Adrenal gland (tissue), 12 donors: ENCODE data around the gene RUNX1. TPM values are rescaled to one million over a fixed set of nuclear protein-coding genes. Genes with fewer than 3 reads are reported as not detected.

Experiments used
- DNase-seq, 7 donors: peaks; one replicate each; pipeline ENCODE4 v3.0.0-alpha.2; 2019 to 2020
- H3K27ac ChIP-seq, 5 donors: fragments of 200-600 bp; sonication (generic) in 4 of 5; 1 replicate in 3 of 5; 2 replicates in 2 of 5; pipeline versions ENCODE4 v1.5.1 to v1.8.0; 2016 to 2020; ENCODE audit warnings: mild to moderate bottlenecking in 1 of 5
- H3K27me3 ChIP-seq: fragments of 200-600 bp; 2 replicates; pipeline ENCODE4 v1.8.0; 2021
- H3K36me3 ChIP-seq, 2 donors: fragments of 200-600 bp; replicated peaks in 1 of 2; 1 replicate in 1 of 2; 2 replicates in 1 of 2; pipeline versions ENCODE4 v1.5.1 to v1.8.0; 2018 to 2022
- H3K4me1 ChIP-seq, 2 donors: fragments of 200-600 bp; replicated peaks in 1 of 2; 1 replicate in 1 of 2; 2 replicates in 1 of 2; pipeline versions ENCODE4 v1.5.1 to v1.8.0; 2018 to 2021
- H3K4me3 ChIP-seq, 4 donors: fragments of 200-600 bp; sonication (generic) in 3 of 4; one replicate each; pipeline ENCODE4 v1.5.1; 2016 to 2018
- H3K9me3 ChIP-seq, 3 donors: fragments of 200-600 bp; sonication (generic) in 1 of 3; replicated peaks in 1 of 3; 1 replicate in 2 of 3; 2 replicates in 1 of 3; pipeline versions ENCODE4 v1.5.1 to v1.8.0; 2016 to 2021
- CTCF ChIP-seq, 6 experiments: fragments of 450-650 bp in 4 of 6; fragments of 200-600 bp in 2 of 6; sonication (generic) in 1 of 6; IDR thresholded peaks; 1 replicate in 5 of 6; 2 replicates in 1 of 6; pipeline versions ENCODE4 v1.5.1 to v1.8.0; 2016 to 2021; ENCODE audit warnings: antibody characterized with exemption in 6 of 6, mild to moderate bottlenecking in 2 of 6, moderate library complexity in 1 of 6
- POLR2A ChIP-seq, 2 donors: fragments of 450-650 bp; IDR thresholded peaks; one replicate each; pipeline ENCODE4 v1.6.1; 2017; ENCODE audit warnings: antibody characterized with exemption in 2 of 2, mild to moderate bottlenecking in 2 of 2, moderate library complexity in 1 of 2
- WGBS, 4 donors: extraction: QIAGEN DNeasy Blood & Tissue Kit in 2 of 4; methylation state at CpG; one replicate each; pipeline versions ENCODE4 v1.1.5 to v1.1.7; 2013 to 2017; 5-methylcytosine and 5-hydroxymethylcytosine counted together
- intact Hi-C, 2 donors: fragments of 100-400 bp; cut with DNase I; formaldehyde crosslinking; loops; one replicate each; pipeline versions ENCODE4 v1.14.1 to v1.15.0; 2022 to 2023
- polyA plus RNA-seq, 3 donors: library from polyadenylated mRNA; stranded (reverse); fragments of 200-250 nt in 2 of 3; fragments of 350-450 nt in 1 of 3; fragmentation: Illumina TruSeq in 1 of 3; extraction: RNeasy Lipid Tissue Mini Kit (QIAGEN cat#74804) in 1 of 3; gene quantifications; one replicate each; pipeline ENCODE4 v1.2.3, GENCODE V29; 2013 to 2014
- total RNA-seq, 9 donors: library from RNA; depleted of rRNA in 4 of 9; stranded (reverse); fragments of >200 nt in 4 of 9; fragments of 120-200 nt in 1 of 9; fragmentation: NEBNext Ultra II Directional in 1 of 9; extraction: Animal tissue kit (Norgen Biotek cat#: 25700) in 1 of 9; gene quantifications; one replicate each; pipeline versions ENCODE4 v1.1.0 to v1.2.4, GENCODE V29; 2013 to 2023
- donor health status: healthy with polysubstance abuse.
- donor health status: Bipolar disorder and iron deficiency.
- donor health status: DM: yes; HTN: yes; CAD: no.
- donor health status: DM: no; HTN: no; CAD: no.
- donor health status: DM: no; HTN: no; CAD: no.
- donor health status: DM: yes; HTN: yes; CAD: no.

The RUNX1 gene
- total and polyA plus RNA-seq, 12 donors = 0.83 to 27.2 (median 8.2) TPM

GRCh38 chr21:34971656-34972055 is 77.4 kb downstream of the RUNX1 start:
- no peak for DNase-seq
- Histone ChIP-seq H3K4me1 (no peaks in the 10 kb centered on the region), H3K27ac (no peak overlapping the region), H3K9me3 (no peaks in the 10 kb centered on the region), H3K36me3 (no peaks in the 10 kb centered on the region), H3K27me3 (no peaks in the 10 kb centered on the region), H3K4me3 (no peak overlapping the region)
- TF ChIP-seq CTCF (IDR thresholded peaks at IDR 0.05) = no peak
- TF ChIP-seq POLR2A (IDR thresholded peaks at IDR 0.05) = no peak
- intact Hi-C loops = no loop called here
- WGBS, 4 donors = 84 to 100% (median 86%) methylated on average over 1 of the region's 1 CpG

- Histone ChIP-seq H3K4me1 (no peaks in the 10 kb centered on the region), H3K4me3 (no peak overlapping the region), H3K27me3 (peaks cover 3% of the 10 kb centered on the region), H3K9me3 (no peaks in the 10 kb centered on the region), H3K36me3 (no peaks in the 10 kb centered on the region), H3K27ac (no peak overlapping the region)
- intact Hi-C loops = no loop called here
- TF ChIP-seq POLR2A (IDR thresholded peaks at IDR 0.05) (no peak), CTCF (IDR thresholded peaks at IDR 0.05) (no peak)
- WGBS, 4 donors = 82 to 92% (median 87%) methylated on average over 4 of the region's 4 CpGs
- no peak for DNase-seq
Measured at GRCh38 chr21:34970566-34970965, 78.5 kb downstream of the RUNX1 start.

DNA sequence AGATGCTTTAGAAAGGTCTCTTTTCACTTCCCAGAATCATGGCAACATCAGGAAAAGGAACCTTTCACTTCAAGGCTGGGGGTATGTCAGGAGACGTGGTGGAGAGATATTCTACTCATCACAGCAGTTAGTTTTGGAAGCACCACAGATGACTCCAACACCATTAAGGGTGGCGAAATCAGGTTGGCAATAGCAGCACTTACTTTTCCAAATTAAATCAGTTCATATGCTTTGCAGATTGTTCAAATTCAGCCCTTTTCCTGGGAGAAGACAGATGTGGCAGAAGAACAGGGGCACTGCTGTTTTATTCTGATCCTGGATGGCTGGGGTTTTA is 79.0 kb downstream of the RUNX1 start:
- intact Hi-C loops = no loop called here
- no peak overlapping the region for H3K27ac ChIP-seq
- TF ChIP-seq POLR2A (IDR thresholded peaks at IDR 0.05) (no peak), CTCF (IDR thresholded peaks at IDR 0.05) (no peak)
- H3K4me1 ChIP-seq = no peaks in the 10 kb centered on the region
- H3K4me3 ChIP-seq = no peak overlapping the region
- no peaks in the 10 kb centered on the region for H3K9me3 ChIP-seq
- H3K27me3 ChIP-seq = peaks cover 3% of the 10 kb centered on the region
- no peaks in the 10 kb centered on the region for H3K36me3 ChIP-seq
- 72 to 90% (median 72%) methylated on average over 2 of the region's 2 CpGs for WGBS, 4 donors
- DNase-seq = no peak

GRCh38 chr21:34969423-34970166 is 79.5 kb downstream of the RUNX1 start:
- 38 to 41% (median 39%) methylated on average over 8 of the region's 8 CpGs for WGBS, 4 donors
- intact Hi-C loops = no loop called here
- Histone ChIP-seq H3K4me3 (no peak overlapping the region), H3K4me1 (no peaks in the 10 kb centered on the region), H3K36me3 (no peaks in the 10 kb centered on the region), H3K27ac (no peak overlapping the region), H3K9me3 (no peaks in the 10 kb centered on the region), H3K27me3 (peaks cover 3% of the 10 kb centered on the region)
- no peak for DNase-seq
- TF ChIP-seq CTCF (IDR thresholded peaks at IDR 0.05) = no peak
- no peak for TF ChIP-seq POLR2A (IDR thresholded peaks at IDR 0.05)
